Keratinocyte (primary cell): Measurements from ENCODE around the gene ATG9A. TPM values are rescaled to one million over a fixed set of nuclear protein-coding genes. Genes with fewer than 3 reads are reported as not detected.

Experiments
- DNase-seq: peaks from one replicate; pipeline ENCODE4 v3.0.0-alpha.2; 2011; ENCODE audit warnings: low read depth, missing footprints, low spot score
- FAIRE-seq: peaks from 2 replicates; lab custom pipeline; 2011; peaks lifted over from hg19 to GRCh38; lab: Jason Lieb, UNC
- H2AFZ ChIP-seq: 2 replicates; pipeline ENCODE4 v1.6.0; 2012; ENCODE audit warnings: low read length, control low read depth, inconsistent platforms; ENCODE audit not compliant: control insufficient read depth
- H3K27ac ChIP-seq: 2 replicates; pipeline ENCODE4 v1.5.1; 2011; ENCODE audit warnings: low read length; ENCODE audit not compliant: control insufficient read depth, insufficient read depth
- H3K27me3 ChIP-seq: 3 replicates; pipeline ENCODE4 v1.6.0; 2011; ENCODE audit warnings: low read length; ENCODE audit not compliant: control insufficient read depth, insufficient read depth; ENCODE audit errors: extremely low read depth
- H3K36me3 ChIP-seq, 2 experiments: 2 replicates in 1 of 2; 3 replicates in 1 of 2; pipeline ENCODE4 v1.5.1; 2011; ENCODE audit warnings: low read length in 2 of 2, mild to moderate bottlenecking in 1 of 2; ENCODE audit not compliant: control insufficient read depth in 2 of 2, insufficient read depth in 2 of 2; ENCODE audit errors: extremely low read depth in 1 of 2
- H3K4me1 ChIP-seq: 3 replicates; pipeline ENCODE4 v1.5.1; 2011; ENCODE audit warnings: low read length; ENCODE audit not compliant: control insufficient read depth, insufficient read depth; ENCODE audit errors: extremely low read depth
- H3K4me2 ChIP-seq: 3 replicates; pipeline ENCODE4 v1.6.0; 2011; ENCODE audit warnings: low read depth, low read length; ENCODE audit not compliant: control insufficient read depth, insufficient read depth; ENCODE audit errors: extremely low read depth
- H3K4me3 ChIP-seq, 3 experiments: fragments of 200-600 bp in 1 of 3; sonication (generic) in 1 of 3; 2 replicates in 2 of 3; 3 replicates in 1 of 3; pipeline ENCODE4 v1.5.1; 2011 to 2016; ENCODE audit warnings: low read length in 3 of 3, mild to moderate bottlenecking in 3 of 3, control low read depth in 2 of 3, inconsistent platforms in 1 of 3, low read depth in 1 of 3, mixed read lengths in 1 of 3, mixed run types in 1 of 3, moderate library complexity in 1 of 3; ENCODE audit not compliant: control insufficient read depth in 2 of 3, insufficient read depth in 2 of 3; ENCODE audit errors: extremely low read depth in 1 of 3
- H3K79me2 ChIP-seq: 2 replicates; pipeline ENCODE4 v1.6.0; 2012; ENCODE audit warnings: low read length; ENCODE audit not compliant: control insufficient read depth, insufficient read depth
- H3K9ac ChIP-seq: 3 replicates; pipeline ENCODE4 v1.6.0; 2011; ENCODE audit warnings: low read length; ENCODE audit not compliant: control insufficient read depth, insufficient read depth; ENCODE audit errors: extremely low read depth
- H3K9me1 ChIP-seq: 3 replicates; pipeline ENCODE4 v1.6.0; 2011; ENCODE audit warnings: low read length; ENCODE audit not compliant: control insufficient read depth, insufficient read depth; ENCODE audit errors: extremely low read depth
- H3K9me3 ChIP-seq: 2 replicates; pipeline ENCODE4 v1.5.1; 2012; ENCODE audit warnings: low read depth, low read length; ENCODE audit not compliant: control insufficient read depth
- H4K20me1 ChIP-seq: 3 replicates; pipeline ENCODE4 v1.6.0; 2011; ENCODE audit warnings: low read length; ENCODE audit not compliant: control insufficient read depth, insufficient read depth; ENCODE audit errors: extremely low read depth
- EZH2 ChIP-seq: IDR thresholded peaks from one replicate; pipeline ENCODE4 v1.6.1; 2012; ENCODE audit warnings: inconsistent platforms, mild to moderate bottlenecking, low read length, moderate library complexity
- dilution Hi-C: fragments of 300-500 bp; cut with MboI; formaldehyde crosslinking; loops from one replicate; pipeline ENCODE4 v1.7.0; 2020; ENCODE audit warnings: low sequenced_read_pairs; ENCODE audit not compliant: extremely low pct_ligation_motif_present
- polyA plus RNA-seq, 5 experiments: library from polyadenylated mRNA; depleted of rRNA in 3 of 5; stranded (reverse) in 3 of 5; stranded (forward) in 1 of 5; unstranded in 1 of 5; fragments of >200 nt; gene quantifications; 1 replicate in 1 of 5; 2 replicates in 3 of 5; 3 replicates in 1 of 5; pipeline versions ENCODE4 v1.2.1 to v1.2.3, GENCODE V29; 2011 to 2012; ENCODE audit warnings: missing spikeins in 2 of 5, low read depth in 1 of 5, low replicate concordance in 1 of 5
- TF ChIP-seq, protein P1 (sequence below), 3 experiments: IDR thresholded peaks in 1 of 3; conservative IDR thresholded peaks in 1 of 3; optimal IDR thresholded peaks in 1 of 3; 2 replicates in 2 of 3; 3 replicates in 1 of 3; pipeline versions ENCODE3 to v1.5.1; 2011; ENCODE audit warnings: low read length in 3 of 3, mild to moderate bottlenecking in 3 of 3, moderate library complexity in 2 of 3, control low read depth in 1 of 3, inconsistent platforms in 1 of 3; ENCODE audit not compliant: insufficient read depth in 2 of 3; ENCODE audit errors: extremely low read depth in 1 of 3

ATG9A gene
- polyA plus RNA-seq, 1 donor (not counting 4 experiments of a cell fraction or from before 2014, with no cell fraction given): 58.8 TPM

DNA sequence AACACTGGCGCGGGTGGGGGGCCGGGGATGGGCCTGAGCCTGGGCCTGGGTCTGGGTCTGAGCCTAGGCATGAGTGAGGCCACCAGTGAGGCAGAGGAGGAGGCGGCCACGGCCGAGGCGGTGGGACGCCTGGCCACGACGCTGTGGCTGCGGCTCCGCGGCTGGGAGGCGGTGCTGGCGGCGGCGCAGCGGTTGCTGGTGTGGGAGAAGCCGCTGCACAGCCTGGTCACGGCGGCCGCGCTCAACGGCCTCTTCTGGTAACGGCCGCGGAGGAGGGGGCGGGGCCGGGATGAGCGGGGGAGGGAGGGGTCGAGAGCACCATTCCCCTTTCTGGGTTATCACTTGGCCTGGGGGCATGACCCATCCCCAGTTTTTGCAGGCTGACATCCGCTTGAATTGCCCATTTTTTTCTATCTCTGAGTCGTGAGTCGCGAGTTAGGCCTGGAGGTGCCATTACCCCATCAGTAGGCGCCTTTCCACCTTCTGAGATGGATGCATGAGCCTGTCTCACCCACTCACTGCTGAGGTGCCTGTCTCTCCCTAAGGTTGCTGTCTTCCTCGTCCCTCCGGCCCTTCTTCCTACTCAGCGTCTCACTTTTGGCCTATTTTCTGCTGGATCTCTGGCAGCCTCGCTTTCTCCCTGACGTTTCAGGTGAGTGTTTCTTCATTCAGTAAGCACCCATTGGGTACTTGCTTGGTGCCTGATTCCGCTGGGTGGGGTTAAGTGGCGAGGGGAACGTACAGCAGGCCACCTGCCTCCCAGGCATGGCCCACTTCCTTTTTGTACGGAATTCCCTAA is 50.9 kb downstream of the ATG9A start:
- no peak for DNase-seq
- H3K9me3 ChIP-seq: no peaks in the 10 kb centered on the region
- peak overlapping the region; percentile 86 for H3K4me2 ChIP-seq

GRCh38 chr2:219177552-219178376 is 51.7 kb downstream of the ATG9A start, which contains the start of gene RETREG2:
RETREG2 (plus strand) TSS chr2:219178275; CDS start chr2:219178353, 78 bp downstream.
- Histone ChIP-seq H3K36me3 (peaks cover 29 to 32% of the 10 kb centered on the region in 2 experiments), H3K4me2 (peak within 1 kb of the TSS; percentile 86), H3K9me1 (peaks cover 2% of the 10 kb centered on the region), H3K9me3 (no peaks in the 10 kb centered on the region), H3K9ac (peak within 1 kb of the TSS; percentile 95), H3K27ac (peak within 1 kb of the TSS; percentile 98), H2AFZ (peak within 1 kb of the TSS; percentile 94), H4K20me1 (no peaks in the 10 kb centered on the region), H3K4me3 (peak within 1 kb of the TSS; percentile 81 to 90 (median 85)), H3K79me2 (peaks cover 21% of the 10 kb centered on the region), H3K4me1 (peaks cover 20% of the 10 kb centered on the region), H3K27me3 (no peaks in the 10 kb centered on the region)
- DNase-seq (peak; percentile 59), FAIRE-seq (peak; percentile 53)
- dilution Hi-C loops: no loop called here
- no peak for TF ChIP-seq EZH2
- TF ChIP-seq, protein P1, sequence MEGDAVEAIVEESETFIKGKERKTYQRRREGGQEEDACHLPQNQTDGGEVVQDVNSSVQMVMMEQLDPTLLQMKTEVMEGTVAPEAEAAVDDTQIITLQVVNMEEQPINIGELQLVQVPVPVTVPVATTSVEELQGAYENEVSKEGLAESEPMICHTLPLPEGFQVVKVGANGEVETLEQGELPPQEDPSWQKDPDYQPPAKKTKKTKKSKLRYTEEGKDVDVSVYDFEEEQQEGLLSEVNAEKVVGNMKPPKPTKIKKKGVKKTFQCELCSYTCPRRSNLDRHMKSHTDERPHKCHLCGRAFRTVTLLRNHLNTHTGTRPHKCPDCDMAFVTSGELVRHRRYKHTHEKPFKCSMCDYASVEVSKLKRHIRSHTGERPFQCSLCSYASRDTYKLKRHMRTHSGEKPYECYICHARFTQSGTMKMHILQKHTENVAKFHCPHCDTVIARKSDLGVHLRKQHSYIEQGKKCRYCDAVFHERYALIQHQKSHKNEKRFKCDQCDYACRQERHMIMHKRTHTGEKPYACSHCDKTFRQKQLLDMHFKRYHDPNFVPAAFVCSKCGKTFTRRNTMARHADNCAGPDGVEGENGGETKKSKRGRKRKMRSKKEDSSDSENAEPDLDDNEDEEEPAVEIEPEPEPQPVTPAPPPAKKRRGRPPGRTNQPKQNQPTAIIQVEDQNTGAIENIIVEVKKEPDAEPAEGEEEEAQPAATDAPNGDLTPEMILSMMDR (optimal IDR thresholded peaks at IDR 0.05 in 1 of 3, IDR thresholded peaks at IDR 0.05 in 1 of 3, conservative IDR thresholded peaks at IDR 0.05 in 1 of 3; ENCODE audit: extremely low read depth in 1 of 3, insufficient read depth in 2 of 3, low read length in 3 of 3): peak in 1 of 3 experiments; percentile 71

More for the DNA sequence above, 50.9 kb downstream of the ATG9A start:
- Histone ChIP-seq H3K27ac (peak overlapping the region; percentile 45), H3K36me3 (peaks cover 31 to 33% of the 10 kb centered on the region in 2 experiments), H3K4me1 (peaks cover 20% of the 10 kb centered on the region), H4K20me1 (no peaks in the 10 kb centered on the region), H3K27me3 (no peaks in the 10 kb centered on the region), H3K9ac (peak overlapping the region; percentile 95), H2AFZ (peak overlapping the region; percentile 82), H3K4me3 (peak overlapping the region; percentile 81 to 90 (median 85)), H3K9me1 (peaks cover 2% of the 10 kb centered on the region), H3K79me2 (peaks cover 21% of the 10 kb centered on the region)
- FAIRE-seq: no peak
- dilution Hi-C loops: no loop called here
- no peak for TF ChIP-seq EZH2
- TF ChIP-seq, protein P1 (optimal IDR thresholded peaks at IDR 0.05 in 1 of 3, IDR thresholded peaks at IDR 0.05 in 1 of 3, conservative IDR thresholded peaks at IDR 0.05 in 1 of 3; ENCODE audit: extremely low read depth in 1 of 3, insufficient read depth in 2 of 3, low read length in 3 of 3): no peak
